ENCODE results near the gene RECQL5. TPM values are rescaled to one million over a fixed set of nuclear protein-coding genes. Genes with fewer than 3 reads are reported as not detected.
A peak's percentile ranks its signal among the peaks of the same experiment; 100 is the strongest.
"Not testable (repeated sequence)": the region's sequence is repeated elsewhere in the genome, so short reads cannot be mapped to it uniquely, and the experiment has no call there.

RECQL5 gene
- total RNA-seq, 1 donor from 2014 or later, result 11.0 TPM

DNA sequence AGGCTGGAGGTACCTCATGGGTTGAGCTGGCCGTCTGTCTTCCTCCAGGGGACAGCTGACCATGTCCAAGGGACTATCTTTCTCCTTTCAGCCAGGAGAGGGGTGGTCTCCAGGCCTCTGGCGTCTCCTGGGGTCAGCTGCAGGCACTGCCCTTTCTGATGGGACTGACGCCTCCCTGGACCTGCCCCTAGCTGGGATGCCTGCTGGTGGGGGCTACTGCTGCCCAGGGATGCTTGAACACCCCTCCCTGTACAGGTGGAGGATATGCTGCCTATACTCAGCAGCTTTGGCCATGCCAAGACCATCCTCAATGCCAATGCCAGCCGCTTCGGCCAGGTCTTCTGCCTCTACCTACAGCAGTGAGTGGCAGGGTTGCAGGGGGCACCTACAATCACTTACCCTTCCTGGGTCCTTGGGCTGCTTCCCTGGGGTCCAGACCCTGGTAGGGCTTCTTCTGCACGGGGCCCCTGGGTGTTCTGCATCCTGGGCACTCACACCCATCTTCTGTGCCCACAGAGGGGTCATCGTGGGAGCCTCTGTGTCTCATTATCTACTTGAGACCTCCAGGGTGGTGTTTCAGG is 75.1 kb downstream of the RECQL5 start:
- Histone ChIP-seq H3K4me1 (ENCODE audit: control insufficient read depth in 3 of 3, insufficient read depth in 3 of 3, low read length in 3 of 3) (peaks cover 6 to 8% (median 6%) of the 10 kb centered on the region in 3 donors), H3K36me3 (ENCODE audit: control insufficient read depth in 3 of 3, insufficient read depth in 3 of 3, low read length in 3 of 3) (no peaks in the 10 kb centered on the region), H3K27me3 (ENCODE audit: control insufficient read depth in 3 of 3, insufficient read depth in 3 of 3, low read length in 3 of 3) (peaks cover 12 to 34% (median 26%) of the 10 kb centered on the region in 3 donors), H3K9me3 (ENCODE audit: control insufficient read depth in 3 of 3, low read length in 3 of 3) (no peaks in the 10 kb centered on the region), H3K4me3 (ENCODE audit: low read length in 3 of 3) (no peak overlapping the region), H3K9ac (ENCODE audit: low read depth in 1 of 3, low read length in 3 of 3) (no peak overlapping the region), H3K27ac (ENCODE audit: low read depth, low read length) (no peak overlapping the region)

DNA sequence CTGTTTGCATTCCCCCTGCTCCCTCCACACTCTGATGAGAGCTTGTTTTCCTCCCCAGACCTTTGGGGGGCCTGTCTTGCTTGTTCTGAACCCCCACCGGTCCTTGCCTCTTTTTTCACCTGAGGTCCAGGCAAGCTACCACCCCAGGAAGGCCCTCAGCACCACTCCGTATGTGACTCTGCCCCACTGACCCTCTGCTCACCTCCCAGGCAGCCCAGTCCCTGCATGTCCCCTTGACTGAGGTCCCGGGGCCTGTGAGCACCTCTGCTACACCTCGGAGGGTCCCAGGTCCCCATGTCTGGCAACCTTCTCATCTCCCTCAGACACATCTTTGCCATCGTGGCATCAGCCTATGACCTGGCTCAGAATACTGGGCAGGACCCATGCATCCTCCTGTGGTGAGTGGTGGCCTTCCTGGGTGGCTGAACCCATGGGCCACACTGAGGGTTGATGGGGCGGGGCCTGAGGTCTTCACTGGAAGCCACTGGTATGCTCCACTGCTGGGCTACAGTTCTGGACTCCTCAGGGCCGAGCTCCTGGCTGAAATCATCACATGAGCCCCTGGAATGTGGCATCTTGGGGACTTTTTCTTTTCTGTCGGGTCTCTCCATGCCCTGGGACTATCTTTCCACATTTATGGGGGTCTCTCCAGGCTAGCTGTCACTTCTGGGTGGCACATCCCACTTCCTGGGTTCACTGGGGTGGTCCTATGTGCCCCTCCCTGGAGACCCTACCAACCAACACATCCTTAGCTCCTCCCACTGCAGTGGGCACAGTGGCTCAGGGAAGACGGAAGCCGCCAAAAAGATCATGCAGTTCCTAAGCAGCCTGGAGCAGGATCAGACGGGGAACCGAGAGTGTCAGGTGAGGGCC is 75.9 kb downstream of the RECQL5 start:
- Histone ChIP-seq H3K4me1 (ENCODE audit: control insufficient read depth in 3 of 3, insufficient read depth in 3 of 3, low read length in 3 of 3) (peaks cover 6 to 8% (median 6%) of the 10 kb centered on the region in 3 donors), H3K9me3 (ENCODE audit: control insufficient read depth in 3 of 3, low read length in 3 of 3) (no peaks in the 10 kb centered on the region), H3K27me3 (ENCODE audit: control insufficient read depth in 3 of 3, insufficient read depth in 3 of 3, low read length in 3 of 3) (peaks cover 12 to 27% (median 26%) of the 10 kb centered on the region in 3 donors), H3K36me3 (ENCODE audit: control insufficient read depth in 3 of 3, insufficient read depth in 3 of 3, low read length in 3 of 3) (no peaks in the 10 kb centered on the region), H3K27ac (ENCODE audit: low read depth, low read length) (no peak overlapping the region), H3K9ac (ENCODE audit: low read depth in 1 of 3, low read length in 3 of 3) (no peak overlapping the region), H3K4me3 (ENCODE audit: low read length in 3 of 3) (no peak overlapping the region)

DNA sequence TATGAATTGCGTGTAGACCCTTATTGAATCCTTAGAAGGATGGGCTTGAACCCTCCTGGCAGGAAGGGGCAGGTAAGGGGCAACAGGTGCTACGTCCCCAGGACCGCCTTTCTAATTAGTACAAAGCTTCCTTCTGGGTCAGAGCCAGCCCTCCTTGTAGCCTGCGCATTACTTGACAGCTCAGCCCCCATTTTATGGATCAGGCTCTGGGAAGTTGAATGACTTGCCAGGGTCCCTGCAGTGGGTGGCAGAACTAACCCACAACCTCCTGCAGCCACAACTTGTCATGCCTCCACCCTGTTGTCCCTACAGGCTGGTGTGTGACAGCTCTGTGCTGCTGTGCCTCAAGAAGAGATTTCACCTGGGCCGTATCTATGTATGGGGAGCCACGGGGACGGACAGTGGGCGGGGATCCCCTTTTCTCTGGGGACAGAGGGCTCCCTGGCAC is 76.6 kb downstream of the RECQL5 start:
- Histone ChIP-seq H3K4me1 (ENCODE audit: control insufficient read depth in 3 of 3, insufficient read depth in 3 of 3, low read length in 3 of 3) (peaks cover 6 to 8% (median 6%) of the 10 kb centered on the region in 3 donors), H3K9ac (ENCODE audit: low read depth in 1 of 3, low read length in 3 of 3) (no peak overlapping the region), H3K9me3 (ENCODE audit: control insufficient read depth in 3 of 3, low read length in 3 of 3) (no peaks in the 10 kb centered on the region), H3K4me3 (ENCODE audit: low read length in 3 of 3) (no peak overlapping the region), H3K36me3 (ENCODE audit: control insufficient read depth in 3 of 3, insufficient read depth in 3 of 3, low read length in 3 of 3) (no peaks in the 10 kb centered on the region), H3K27me3 (ENCODE audit: control insufficient read depth in 3 of 3, insufficient read depth in 3 of 3, low read length in 3 of 3) (peaks cover 12 to 26% (median 23%) of the 10 kb centered on the region in 3 donors), H3K27ac (ENCODE audit: low read depth, low read length) (no peak overlapping the region)

DNA sequence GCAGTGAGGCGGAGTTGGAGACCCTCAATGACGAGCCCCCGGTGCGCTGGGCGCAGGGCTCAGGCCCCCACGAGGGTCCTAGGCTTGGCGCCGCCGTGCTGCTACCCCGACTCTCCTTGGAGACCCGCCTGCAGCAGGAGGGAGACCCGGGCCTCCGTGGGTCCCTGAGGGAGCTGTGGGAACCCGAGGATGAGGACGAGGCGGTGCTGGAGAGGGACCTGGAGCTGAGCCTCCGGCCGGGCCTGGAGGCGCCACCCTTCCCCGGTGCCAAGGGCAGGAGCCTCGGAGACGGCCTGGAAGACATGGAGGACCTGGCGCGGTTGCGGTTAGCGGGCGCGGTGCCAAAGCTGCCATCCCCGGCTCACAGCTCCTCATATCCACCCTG is 77.0 kb downstream of the RECQL5 start:
- Histone ChIP-seq H3K9me3 (ENCODE audit: control insufficient read depth in 3 of 3, low read length in 3 of 3) (no peaks in the 10 kb centered on the region), H3K27ac (ENCODE audit: low read depth, low read length) (no peak overlapping the region), H3K36me3 (ENCODE audit: control insufficient read depth in 3 of 3, insufficient read depth in 3 of 3, low read length in 3 of 3) (no peaks in the 10 kb centered on the region), H3K27me3 (ENCODE audit: control insufficient read depth in 3 of 3, insufficient read depth in 3 of 3, low read length in 3 of 3) (peaks cover 12 to 24% (median 19%) of the 10 kb centered on the region in 3 donors), H3K4me3 (ENCODE audit: low read length in 3 of 3) (peak overlapping the region in 1 of 3 donors; percentile 65), H3K9ac (ENCODE audit: low read depth in 1 of 3, low read length in 3 of 3) (no peak overlapping the region), H3K4me1 (ENCODE audit: control insufficient read depth in 3 of 3, insufficient read depth in 3 of 3, low read length in 3 of 3) (peaks cover 6 to 8% (median 6%) of the 10 kb centered on the region in 3 donors)

DNA sequence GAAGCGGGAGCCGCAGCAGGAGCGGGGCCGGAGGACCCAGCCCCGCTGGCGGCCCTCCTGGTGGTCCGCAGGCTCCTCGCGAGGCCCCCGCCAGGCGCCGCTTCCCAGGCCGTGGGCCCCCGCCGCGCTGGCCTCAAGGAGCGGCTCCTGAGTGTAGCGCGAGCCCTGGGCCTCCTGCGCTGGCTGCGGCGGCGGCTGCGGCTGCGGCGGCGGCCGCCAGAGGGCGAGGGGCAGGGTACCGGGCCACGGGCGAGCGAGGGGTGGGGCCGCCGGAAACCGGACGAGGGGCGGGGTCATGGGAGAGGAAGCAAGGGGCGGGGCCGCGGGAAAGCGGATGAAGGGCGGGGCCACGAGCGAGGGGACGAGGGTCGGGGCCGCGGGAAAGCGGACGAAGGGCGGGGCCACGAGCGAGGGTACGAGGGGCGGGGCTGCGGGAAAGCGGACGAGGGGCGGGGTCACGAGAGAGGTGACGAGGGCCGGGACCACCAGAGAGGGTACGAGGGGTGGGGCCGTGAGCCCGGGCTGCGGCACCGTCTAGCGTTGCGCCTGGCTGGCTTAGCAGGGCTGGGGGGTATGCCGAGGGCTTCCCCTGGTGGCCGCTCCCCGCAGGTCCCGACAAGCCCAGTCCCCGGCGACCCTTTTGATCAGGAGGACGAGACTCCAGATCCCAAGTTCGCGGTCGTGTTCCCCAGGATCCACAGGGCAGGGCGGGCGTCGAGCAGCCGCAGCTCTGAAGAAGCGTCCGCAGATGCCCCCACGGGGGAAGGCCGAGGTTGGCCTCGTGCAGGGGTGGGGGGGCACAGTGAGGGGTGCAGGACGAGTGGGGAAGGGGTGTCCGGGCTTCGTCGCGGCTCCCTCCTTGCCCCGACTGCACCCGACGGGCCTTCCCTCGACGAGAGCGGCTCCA is 77.7 kb downstream of the RECQL5 start:
- peak overlapping the region; percentile 33 to 81 (median 71) for H3K9ac ChIP-seq (ENCODE audit: low read depth in 1 of 3, low read length in 3 of 3)
- no peaks in the 10 kb centered on the region for H3K36me3 ChIP-seq (ENCODE audit: control insufficient read depth in 3 of 3, insufficient read depth in 3 of 3, low read length in 3 of 3)
- peaks cover 12 to 18% (median 13%) of the 10 kb centered on the region in 3 donors for H3K27me3 ChIP-seq (ENCODE audit: control insufficient read depth in 3 of 3, insufficient read depth in 3 of 3, low read length in 3 of 3)
- H3K4me3 ChIP-seq (ENCODE audit: low read length in 3 of 3), result peak overlapping the region; percentile 54 to 73 (median 65)
- no peaks in the 10 kb centered on the region for H3K9me3 ChIP-seq (ENCODE audit: control insufficient read depth in 3 of 3, low read length in 3 of 3)
- peaks cover 6 to 8% (median 6%) of the 10 kb centered on the region in 3 donors for H3K4me1 ChIP-seq (ENCODE audit: control insufficient read depth in 3 of 3, insufficient read depth in 3 of 3, low read length in 3 of 3)
- H3K27ac ChIP-seq (ENCODE audit: low read depth, low read length), result peak overlapping the region; percentile 68

DNA sequence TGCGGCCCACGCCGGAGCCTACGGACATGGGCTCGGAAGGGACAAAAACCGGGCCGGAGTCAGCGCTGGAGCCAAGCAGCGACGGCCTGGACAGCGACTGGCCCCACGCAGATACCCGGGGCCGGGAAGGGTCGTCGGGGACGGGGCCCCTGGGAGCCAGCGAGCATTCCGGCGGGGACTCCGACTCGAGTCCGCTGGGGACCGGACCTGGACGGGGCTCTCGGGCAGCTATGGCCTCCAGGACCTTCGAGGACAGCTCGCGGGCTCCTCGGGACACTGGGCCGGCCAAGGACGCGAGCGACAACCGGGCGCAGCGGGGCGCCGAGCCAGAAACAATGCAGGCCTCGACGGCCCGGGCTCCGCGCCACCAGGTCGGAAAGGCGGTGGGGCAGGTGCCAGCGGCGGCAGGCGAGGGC is 78.3 kb downstream of the RECQL5 start:
- H3K27me3 ChIP-seq (ENCODE audit: control insufficient read depth in 3 of 3, insufficient read depth in 3 of 3, low read length in 3 of 3), result peaks cover 10 to 16% (median 12%) of the 10 kb centered on the region in 3 donors
- peaks cover 6 to 8% (median 6%) of the 10 kb centered on the region in 3 donors for H3K4me1 ChIP-seq (ENCODE audit: control insufficient read depth in 3 of 3, insufficient read depth in 3 of 3, low read length in 3 of 3)
- H3K27ac ChIP-seq (ENCODE audit: low read depth, low read length), result peak overlapping the region; percentile 68
- no peaks in the 10 kb centered on the region for H3K36me3 ChIP-seq (ENCODE audit: control insufficient read depth in 3 of 3, insufficient read depth in 3 of 3, low read length in 3 of 3)
- peak overlapping the region; percentile 56 to 67 (median 64) for H3K4me3 ChIP-seq (ENCODE audit: low read length in 3 of 3)
- H3K9me3 ChIP-seq (ENCODE audit: control insufficient read depth in 3 of 3, low read length in 3 of 3), result no peaks in the 10 kb centered on the region
- peak overlapping the region; percentile 33 to 81 (median 71) for H3K9ac ChIP-seq (ENCODE audit: low read depth in 1 of 3, low read length in 3 of 3)

DNA sequence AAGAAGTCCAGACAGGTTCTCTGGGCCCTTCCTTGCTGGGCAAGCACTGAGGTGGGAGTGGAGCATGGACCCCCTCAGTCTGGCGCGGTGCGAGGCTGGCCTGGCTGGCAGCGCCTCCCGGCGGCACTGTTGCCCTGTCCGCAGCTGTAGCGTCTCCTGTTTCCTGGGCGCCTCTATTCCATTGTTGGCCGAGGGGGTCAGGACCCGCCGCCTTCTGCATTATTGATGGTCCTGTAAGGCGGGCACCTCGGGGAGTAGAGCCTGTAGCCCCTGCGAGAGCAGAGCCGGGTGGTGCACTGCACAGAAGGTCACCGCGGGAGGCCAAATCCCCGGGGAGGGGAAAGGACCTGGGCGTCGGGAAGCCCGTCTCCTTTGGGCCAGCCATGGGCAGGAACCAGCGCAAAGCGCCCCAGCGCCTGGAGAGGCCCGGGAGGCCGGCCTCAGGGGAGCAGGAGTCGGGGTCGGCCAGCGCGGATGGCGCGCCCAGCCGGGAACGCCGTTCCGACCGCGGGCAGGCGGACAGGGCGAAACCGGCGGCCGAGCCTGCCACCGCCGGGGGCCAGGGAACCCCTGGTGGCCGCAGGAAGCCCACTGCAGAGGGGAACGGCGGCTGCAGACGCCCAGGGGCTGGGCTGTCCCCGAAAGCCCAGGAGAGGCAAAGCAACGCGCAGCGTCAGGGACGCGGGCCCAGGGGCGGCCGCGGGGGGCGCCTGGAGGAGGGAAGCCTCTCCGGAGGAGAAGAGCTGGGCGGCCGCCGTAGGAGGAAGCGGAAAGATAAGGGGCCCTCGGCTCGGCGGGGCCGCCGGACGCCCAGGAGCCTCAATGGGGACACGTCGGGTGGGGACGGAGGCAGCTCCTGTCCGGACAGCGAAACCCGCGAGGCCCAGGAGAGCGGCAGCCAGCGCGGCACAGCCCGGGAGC is 79.0 kb downstream of the RECQL5 start, which contains the start of gene MYO15B:
Gene MYO15B, plus strand, starts transcription at position 126 of the 921 bp plus-strand sequence. Its CDS starts 258 bp downstream, at position 384.
- H3K9me3 ChIP-seq (ENCODE audit: control insufficient read depth in 3 of 3, low read length in 3 of 3), result no peaks in the 10 kb centered on the region
- H3K27ac ChIP-seq (ENCODE audit: low read depth, low read length), result peak within 1 kb of the TSS; percentile 68
- H3K4me3 ChIP-seq (ENCODE audit: low read length in 3 of 3), result peak within 1 kb of the TSS; percentile 56 to 67 (median 64)
- H3K4me1 ChIP-seq (ENCODE audit: control insufficient read depth in 3 of 3, insufficient read depth in 3 of 3, low read length in 3 of 3), result peaks cover 6 to 8% (median 6%) of the 10 kb centered on the region in 3 donors
- H3K27me3 ChIP-seq (ENCODE audit: control insufficient read depth in 3 of 3, insufficient read depth in 3 of 3, low read length in 3 of 3), result peaks cover 10 to 16% (median 12%) of the 10 kb centered on the region in 3 donors
- no peaks in the 10 kb centered on the region for H3K36me3 ChIP-seq (ENCODE audit: control insufficient read depth in 3 of 3, insufficient read depth in 3 of 3, low read length in 3 of 3)
- H3K9ac ChIP-seq (ENCODE audit: low read depth in 1 of 3, low read length in 3 of 3), result peak within 1 kb of the TSS; percentile 57 to 81 (median 71)

DNA sequence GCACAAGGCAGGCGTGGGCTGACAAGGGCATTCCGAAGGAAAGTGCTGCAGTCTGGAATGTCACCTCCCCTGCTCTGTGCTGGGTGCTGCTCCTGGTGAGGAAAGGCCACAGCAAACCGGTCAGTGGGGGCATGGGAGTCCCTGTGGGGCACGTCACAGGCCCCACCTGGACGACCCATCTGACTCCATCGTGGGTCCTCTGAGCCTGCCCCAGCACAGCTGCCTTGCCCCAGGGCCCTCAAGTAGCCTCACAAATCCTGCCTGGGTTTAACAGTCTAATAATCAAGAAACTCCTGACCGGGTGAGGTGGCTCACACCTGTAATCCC is 82.1 kb downstream of the RECQL5 start:
- H3K27ac ChIP-seq (ENCODE audit: low read depth, low read length), result no peak overlapping the region
- no peaks in the 10 kb centered on the region for H3K9me3 ChIP-seq (ENCODE audit: control insufficient read depth in 3 of 3, low read length in 3 of 3)
- H3K9ac ChIP-seq (ENCODE audit: low read depth in 1 of 3, low read length in 3 of 3), result no peak overlapping the region
- H3K4me1 ChIP-seq (ENCODE audit: control insufficient read depth in 3 of 3, insufficient read depth in 3 of 3, low read length in 3 of 3), result peaks cover 4 to 7% (median 6%) of the 10 kb centered on the region in 3 donors
- no peaks in the 10 kb centered on the region for H3K36me3 ChIP-seq (ENCODE audit: control insufficient read depth in 3 of 3, insufficient read depth in 3 of 3, low read length in 3 of 3)
- H3K4me3 ChIP-seq (ENCODE audit: low read length in 3 of 3), result no peak overlapping the region
- peaks cover 12 to 22% (median 12%) of the 10 kb centered on the region in 3 donors for H3K27me3 ChIP-seq (ENCODE audit: control insufficient read depth in 3 of 3, insufficient read depth in 3 of 3, low read length in 3 of 3)

DNA sequence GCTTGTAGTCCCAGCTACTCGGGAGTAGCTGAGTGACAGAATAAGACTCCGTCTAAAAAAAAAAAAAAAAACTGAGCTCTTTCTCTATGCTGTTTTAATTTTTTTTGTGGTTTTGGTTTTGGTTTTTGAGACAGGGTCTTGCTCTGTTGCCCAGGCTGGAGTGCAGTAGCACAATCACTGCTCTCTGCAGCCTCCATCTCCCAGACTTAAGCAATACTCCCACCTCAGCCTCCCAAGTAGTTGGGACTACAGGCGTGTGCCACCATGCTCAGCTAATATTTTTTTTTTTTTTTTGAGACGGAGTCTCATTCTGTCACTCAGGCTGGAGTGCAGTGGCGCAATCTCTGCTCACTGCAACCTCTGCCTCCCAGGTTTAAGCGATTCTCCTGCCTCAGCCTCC is 83.8 kb downstream of the RECQL5 start:
- H3K4me3 ChIP-seq (ENCODE audit: low read length in 3 of 3); H3K4me1 ChIP-seq (ENCODE audit: control insufficient read depth in 3 of 3, insufficient read depth in 3 of 3, low read length in 3 of 3); H3K36me3 ChIP-seq (ENCODE audit: control insufficient read depth in 3 of 3, insufficient read depth in 3 of 3, low read length in 3 of 3): not testable (repeated sequence)

More for the DNA sequence above, 83.8 kb downstream of the RECQL5 start:
- peaks cover 8 to 22% (median 9%) of the 10 kb centered on the region in 3 donors for H3K27me3 ChIP-seq (ENCODE audit: control insufficient read depth in 3 of 3, insufficient read depth in 3 of 3, low read length in 3 of 3)
- H3K9me3 ChIP-seq (ENCODE audit: control insufficient read depth in 3 of 3, low read length in 3 of 3); H3K27ac ChIP-seq (ENCODE audit: low read depth, low read length); H3K9ac ChIP-seq (ENCODE audit: low read depth in 1 of 3, low read length in 3 of 3): not testable (repeated sequence)
